SK-N-SH (cell line): ENCODE results near the gene MAP1B. TPM values are rescaled to one million over a fixed set of nuclear protein-coding genes. Genes with fewer than 3 reads are reported as not detected.
A peak's percentile ranks its signal among the peaks of the same experiment; 100 is the strongest.

Source experiments
- CTCF ChIA-PET: fragments of 300-600, 350-600 bp; formaldehyde crosslinking; extraction: SDS; loops from one replicate; lab custom pipeline; 2021; lab: Yijun Ruan, JAX
- POLR2A ChIA-PET: fragments of 350-600 bp; sonication (Branson Sonifier 250); formaldehyde crosslinking; extraction: SDS; loops from one replicate; lab custom pipeline; 2020; ENCODE audit warnings: antibody characterized with exemption, inconsistent platforms; lab: Yijun Ruan, JAX
- DNase-seq: peaks from one replicate; pipeline ENCODE4 v3.0.0; 2012
- H2AFZ ChIP-seq: fragments of 200-600 bp; sonication (generic); 2 replicates; pipeline ENCODE4 v1.8.1; 2016; ENCODE audit warnings: antibody characterized with exemption, mild to moderate bottlenecking, low read depth
- H3F3A ChIP-seq: fragments of 200-600 bp; sonication (generic); replicated peaks from 2 replicates; pipeline ENCODE3; 2016; ENCODE audit warnings: antibody characterized with exemption, mild to moderate bottlenecking; ENCODE audit not compliant: insufficient read depth
- H3K27ac ChIP-seq, 2 experiments: fragments of 200-500 bp in 1 of 2; fragments of 200-600 bp in 1 of 2; sonication (Bioruptor generic) in 1 of 2; sonication (generic), shearing (Covaris generic) in 1 of 2; 2 replicates each; pipeline versions ENCODE4 v1.5.1 to v1.6.1; 2014 to 2016; ENCODE audit warnings: low read depth in 2 of 2, inconsistent platforms in 1 of 2, low read length in 1 of 2, mild to moderate bottlenecking in 1 of 2, mixed read lengths in 1 of 2
- H3K27me3 ChIP-seq: fragments of 200-600 bp; sonication (generic), shearing (Covaris generic); 2 replicates; pipeline ENCODE4 v1.6.1; 2016; ENCODE audit warnings: mixed run types; ENCODE audit not compliant: insufficient read depth
- H3K36me3 ChIP-seq, 2 experiments: fragments of 200-500 bp in 1 of 2; fragments of 200-600 bp in 1 of 2; sonication (Bioruptor generic) in 1 of 2; sonication (generic) in 1 of 2; replicated peaks in 1 of 2; 2 replicates each; pipeline versions ENCODE3 to v1.5.1; 2014 to 2016; ENCODE audit warnings: low read length in 1 of 2, mild to moderate bottlenecking in 1 of 2; ENCODE audit not compliant: insufficient read depth in 2 of 2, control insufficient read depth in 1 of 2
- H3K4me1 ChIP-seq, 2 experiments: fragments of 200-500 bp in 1 of 2; fragments of 200-600 bp in 1 of 2; sonication (Bioruptor generic) in 1 of 2; sonication (generic), shearing (Covaris generic) in 1 of 2; 2 replicates each; pipeline versions ENCODE4 v1.5.1 to v1.6.1; 2014 to 2016; ENCODE audit warnings: low read depth in 1 of 2, low read length in 1 of 2, mixed run types in 1 of 2; ENCODE audit not compliant: insufficient read depth in 2 of 2, control insufficient read depth in 1 of 2
- H3K4me2 ChIP-seq: fragments of 200-600 bp; sonication (generic), shearing (Covaris generic); 2 replicates; pipeline ENCODE4 v1.6.1; 2017; ENCODE audit warnings: mixed run types
- H3K4me3 ChIP-seq, 2 experiments: fragments of 200-500 bp in 1 of 2; fragments of 200-600 bp in 1 of 2; sonication (Bioruptor generic) in 1 of 2; sonication (generic), shearing (Covaris generic) in 1 of 2; 2 replicates each; pipeline versions ENCODE4 v1.5.1 to v1.8.1; 2014 to 2016; ENCODE audit warnings: low read depth in 2 of 2, inconsistent platforms in 1 of 2, low read length in 1 of 2, mild to moderate bottlenecking in 1 of 2, mixed read lengths in 1 of 2, moderate library complexity in 1 of 2
- H3K79me2 ChIP-seq: fragments of 200-600 bp; sonication (generic); 2 replicates; pipeline ENCODE4 v1.8.1; 2017; ENCODE audit warnings: mild to moderate bottlenecking; ENCODE audit not compliant: insufficient read depth
- H3K9ac ChIP-seq: fragments of 200-600 bp; sonication (generic); 2 replicates; pipeline ENCODE4 v1.6.1; 2017; ENCODE audit warnings: mixed run types
- H3K9me2 ChIP-seq: fragments of 200-600 bp; sonication (generic); 2 replicates; pipeline ENCODE4 v1.6.1; 2017; ENCODE audit warnings: mixed run types
- H3K9me3 ChIP-seq: fragments of 200-600 bp; sonication (generic); 2 replicates; pipeline ENCODE4 v1.6.1; 2017; ENCODE audit warnings: mixed run types, mild to moderate bottlenecking, moderate library complexity
- H4K20me1 ChIP-seq: fragments of 200-600 bp; sonication (generic); 2 replicates; pipeline ENCODE4 v1.6.1; 2017; ENCODE audit warnings: mild to moderate bottlenecking, mixed run types; ENCODE audit not compliant: insufficient read depth
- FOXJ3 ChIP-seq: sonication (generic); formaldehyde crosslinking; IDR thresholded peaks from 2 replicates; pipeline ENCODE4 v1.5.1; 2020; ENCODE audit warnings: mild to moderate bottlenecking, missing genetic modification reagents
- FOXM1 ChIP-seq: IDR thresholded peaks from 2 replicates; pipeline ENCODE4 v1.4.0; 2012; ENCODE audit warnings: low read depth, mild to moderate bottlenecking
- MXI1 ChIP-seq: IDR thresholded peaks from 2 replicates; pipeline ENCODE4 v1.6.1; 2012; ENCODE audit warnings: mild to moderate bottlenecking, low read depth, low read length, improper control_type of control experiment
- NFIC ChIP-seq: IDR thresholded peaks from 2 replicates; pipeline ENCODE4 v1.4.0; 2012; ENCODE audit warnings: borderline replicate concordance
- RCOR1 ChIP-seq: fragments of 150-350 bp; IDR thresholded peaks from 2 replicates; pipeline ENCODE4 v1.6.1; 2017; ENCODE audit warnings: antibody characterized with exemption, low read length
- SIN3A ChIP-seq: IDR thresholded peaks from 2 replicates; pipeline ENCODE4 v1.6.1; 2012; ENCODE audit warnings: low read depth, mild to moderate bottlenecking, low read length, moderate library complexity, borderline replicate concordance
- SMC3 ChIP-seq: IDR thresholded peaks from 2 replicates; pipeline ENCODE4 v1.6.1; 2012; ENCODE audit warnings: low read depth, low read length, improper control_type of control experiment
- TEAD4 ChIP-seq: IDR thresholded peaks from 2 replicates; pipeline ENCODE4 v1.4.0; 2012; ENCODE audit warnings: mild to moderate bottlenecking, borderline replicate concordance; ENCODE audit not compliant: insufficient read depth
- YY1 ChIP-seq: IDR thresholded peaks from 2 replicates; pipeline ENCODE4 v1.4.0; 2012; ENCODE audit warnings: low read depth, mild to moderate bottlenecking
- WGBS: methylation state at CpG from one replicate; pipeline ENCODE4 v1.1.6; 2017; ENCODE audit warnings: low lambda C conversion rate; 5-methylcytosine and 5-hydroxymethylcytosine counted together
- polyA plus RNA-seq, 3 experiments: library from polyadenylated mRNA; depleted of rRNA; stranded (reverse); fragments of >200 nt; gene quantifications; 2 replicates each; pipeline ENCODE4 v1.2.3, GENCODE V29; 2012
- TF ChIP-seq, protein P1 (sequence below): IDR thresholded peaks from 2 replicates; pipeline ENCODE4; 2012
- TF ChIP-seq, protein P2 (sequence below): IDR thresholded peaks from 2 replicates; pipeline ENCODE4 v1.4.0; 2012; ENCODE audit warnings: low read depth
- TF ChIP-seq, protein P3 (sequence below): IDR thresholded peaks from 2 replicates; pipeline ENCODE4 v1.6.1; 2012; ENCODE audit warnings: mild to moderate bottlenecking, low read depth, low read length, moderate library complexity
- TF ChIP-seq, protein P4 (sequence below): fragments of 200-600 bp; sonication (generic); IDR thresholded peaks from 2 replicates; pipeline ENCODE4 v1.6.1; 2017; ENCODE audit warnings: antibody characterized with exemption, mild to moderate bottlenecking, moderate library complexity

MAP1B gene
- polyA plus RNA-seq, 1 of the 3 experiments (the other 2 are of a cell fraction) = 47.5 TPM

DNA sequence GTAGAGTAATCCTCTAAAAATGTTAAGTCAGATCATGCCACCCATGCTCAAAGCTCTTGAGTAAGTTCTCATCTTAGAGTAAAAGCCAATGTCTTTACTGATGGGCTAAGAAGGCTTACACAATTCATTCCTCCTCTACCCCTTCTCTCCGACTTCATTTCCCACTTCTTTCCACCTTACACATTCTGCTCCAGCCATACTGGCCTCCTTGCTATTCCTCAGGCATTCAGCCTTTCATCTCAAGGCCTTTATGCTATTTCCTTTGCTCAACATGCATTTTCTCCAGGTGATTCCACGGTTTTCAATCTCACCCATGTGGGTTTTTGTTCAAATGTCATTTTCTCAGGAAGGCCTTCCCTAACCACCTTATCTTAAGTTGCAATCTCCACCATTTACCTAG, 104.9 kb downstream of the MAP1B start:
- no peak overlapping the region for H3K4me3 ChIP-seq
- TF ChIP-seq TEAD4 = no peak
- TF ChIP-seq SMC3 = no peak
- no peak for TF ChIP-seq SIN3A
- no peak for TF ChIP-seq MXI1
- TF ChIP-seq, protein P1, sequence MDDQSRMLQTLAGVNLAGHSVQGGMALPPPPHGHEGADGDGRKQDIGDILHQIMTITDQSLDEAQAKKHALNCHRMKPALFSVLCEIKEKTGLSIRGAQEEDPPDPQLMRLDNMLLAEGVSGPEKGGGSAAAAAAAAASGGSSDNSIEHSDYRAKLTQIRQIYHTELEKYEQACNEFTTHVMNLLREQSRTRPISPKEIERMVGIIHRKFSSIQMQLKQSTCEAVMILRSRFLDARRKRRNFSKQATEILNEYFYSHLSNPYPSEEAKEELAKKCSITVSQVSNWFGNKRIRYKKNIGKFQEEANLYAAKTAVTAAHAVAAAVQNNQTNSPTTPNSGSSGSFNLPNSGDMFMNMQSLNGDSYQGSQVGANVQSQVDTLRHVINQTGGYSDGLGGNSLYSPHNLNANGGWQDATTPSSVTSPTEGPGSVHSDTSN = no peak
- no peak for TF ChIP-seq NFIC
- TF ChIP-seq RCOR1 = no peak
- no peak for TF ChIP-seq FOXM1
- TF ChIP-seq, protein P2, sequence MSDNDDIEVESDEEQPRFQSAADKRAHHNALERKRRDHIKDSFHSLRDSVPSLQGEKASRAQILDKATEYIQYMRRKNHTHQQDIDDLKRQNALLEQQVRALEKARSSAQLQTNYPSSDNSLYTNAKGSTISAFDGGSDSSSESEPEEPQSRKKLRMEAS = no peak
- no peak for TF ChIP-seq FOXJ3 (CRISPR knock-in tag)
- no peaks in the 10 kb centered on the region for H3K9me3 ChIP-seq
- no peak overlapping the region for H2AFZ ChIP-seq
- H3K9ac ChIP-seq = no peak overlapping the region
- ChIA-PET POLR2A (no interaction called here), CTCF (no interaction called here)
- H3F3A ChIP-seq = peaks cover 68% of the 10 kb centered on the region
- H3K79me2 ChIP-seq = peaks cover 11% of the 10 kb centered on the region; the same call in 1 of the 2 replicates
- 96% methylated on average over 2 of the region's 2 CpGs for WGBS
- no peak for DNase-seq
- H3K36me3 ChIP-seq = peaks cover 25 to 26% of the 10 kb centered on the region in 2 experiments
- H4K20me1 ChIP-seq = no peaks in the 10 kb centered on the region
- H3K4me2 ChIP-seq = no peak overlapping the region
- peaks cover 20 to 46% of the 10 kb centered on the region in 2 experiments for H3K4me1 ChIP-seq
- H3K27ac ChIP-seq = peak overlapping the region in 1 of 2 experiments; percentile 94; a peak in 1 of 4 replicates
- H3K9me2 ChIP-seq = no peaks in the 10 kb centered on the region
- no peaks in the 10 kb centered on the region for H3K27me3 ChIP-seq

DNA sequence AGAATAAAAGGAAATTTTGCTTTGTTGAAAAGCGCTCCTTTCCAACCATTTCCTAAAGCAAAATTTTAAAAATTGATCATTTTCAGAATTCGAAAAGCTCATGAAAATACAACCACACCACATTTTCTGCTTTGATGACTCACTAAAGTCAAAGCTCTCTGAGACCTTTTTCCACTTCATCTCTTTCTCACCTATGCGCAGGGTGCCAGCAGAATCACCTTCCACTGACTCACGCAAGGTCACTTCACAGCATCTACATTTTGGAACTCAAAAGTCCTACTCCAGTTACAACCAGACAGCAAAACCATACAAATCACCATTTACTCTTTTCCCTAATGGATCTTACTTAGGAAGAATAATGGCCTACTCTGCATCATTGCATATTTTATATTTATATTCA, 106.2 kb downstream of the MAP1B start:
- no peaks in the 10 kb centered on the region for H3K9me2 ChIP-seq
- WGBS = over 99% methylated on average over 4 of the region's 4 CpGs
- H3K4me3 ChIP-seq = no peak overlapping the region
- no peaks in the 10 kb centered on the region for H3K9me3 ChIP-seq
- H3K9ac ChIP-seq = no peak overlapping the region
- ChIA-PET POLR2A (no interaction called here), CTCF (interaction anchor here (1.0 to 1.4 kb wide), 3 partner anchors 10 to 56 kb away, joined by 3 read pairs; no protein-coding TSS in a partner anchor)
- no peak overlapping the region; a peak in 1 of 4 replicates for H3K27ac ChIP-seq
- peaks cover 6% of the 10 kb centered on the region; the same call in 1 of the 2 replicates for H3K79me2 ChIP-seq
- no peaks in the 10 kb centered on the region for H3K27me3 ChIP-seq
- peaks cover 55% of the 10 kb centered on the region for H3F3A ChIP-seq
- H2AFZ ChIP-seq = no peak overlapping the region
- peaks cover 12 to 26% of the 10 kb centered on the region in 2 experiments for H3K36me3 ChIP-seq
- no peak for DNase-seq
- peaks cover 20 to 34% of the 10 kb centered on the region in 2 experiments for H3K4me1 ChIP-seq
- TF ChIP-seq TEAD4 (no peak), YY1 (no peak), FOXJ3 (CRISPR knock-in tag) (no peak)
- TF ChIP-seq, protein P3, sequence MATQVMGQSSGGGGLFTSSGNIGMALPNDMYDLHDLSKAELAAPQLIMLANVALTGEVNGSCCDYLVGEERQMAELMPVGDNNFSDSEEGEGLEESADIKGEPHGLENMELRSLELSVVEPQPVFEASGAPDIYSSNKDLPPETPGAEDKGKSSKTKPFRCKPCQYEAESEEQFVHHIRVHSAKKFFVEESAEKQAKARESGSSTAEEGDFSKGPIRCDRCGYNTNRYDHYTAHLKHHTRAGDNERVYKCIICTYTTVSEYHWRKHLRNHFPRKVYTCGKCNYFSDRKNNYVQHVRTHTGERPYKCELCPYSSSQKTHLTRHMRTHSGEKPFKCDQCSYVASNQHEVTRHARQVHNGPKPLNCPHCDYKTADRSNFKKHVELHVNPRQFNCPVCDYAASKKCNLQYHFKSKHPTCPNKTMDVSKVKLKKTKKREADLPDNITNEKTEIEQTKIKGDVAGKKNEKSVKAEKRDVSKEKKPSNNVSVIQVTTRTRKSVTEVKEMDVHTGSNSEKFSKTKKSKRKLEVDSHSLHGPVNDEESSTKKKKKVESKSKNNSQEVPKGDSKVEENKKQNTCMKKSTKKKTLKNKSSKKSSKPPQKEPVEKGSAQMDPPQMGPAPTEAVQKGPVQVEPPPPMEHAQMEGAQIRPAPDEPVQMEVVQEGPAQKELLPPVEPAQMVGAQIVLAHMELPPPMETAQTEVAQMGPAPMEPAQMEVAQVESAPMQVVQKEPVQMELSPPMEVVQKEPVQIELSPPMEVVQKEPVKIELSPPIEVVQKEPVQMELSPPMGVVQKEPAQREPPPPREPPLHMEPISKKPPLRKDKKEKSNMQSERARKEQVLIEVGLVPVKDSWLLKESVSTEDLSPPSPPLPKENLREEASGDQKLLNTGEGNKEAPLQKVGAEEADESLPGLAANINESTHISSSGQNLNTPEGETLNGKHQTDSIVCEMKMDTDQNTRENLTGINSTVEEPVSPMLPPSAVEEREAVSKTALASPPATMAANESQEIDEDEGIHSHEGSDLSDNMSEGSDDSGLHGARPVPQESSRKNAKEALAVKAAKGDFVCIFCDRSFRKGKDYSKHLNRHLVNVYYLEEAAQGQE = no peak
- TF ChIP-seq, protein P1 = no peak
- TF ChIP-seq, protein P4, sequence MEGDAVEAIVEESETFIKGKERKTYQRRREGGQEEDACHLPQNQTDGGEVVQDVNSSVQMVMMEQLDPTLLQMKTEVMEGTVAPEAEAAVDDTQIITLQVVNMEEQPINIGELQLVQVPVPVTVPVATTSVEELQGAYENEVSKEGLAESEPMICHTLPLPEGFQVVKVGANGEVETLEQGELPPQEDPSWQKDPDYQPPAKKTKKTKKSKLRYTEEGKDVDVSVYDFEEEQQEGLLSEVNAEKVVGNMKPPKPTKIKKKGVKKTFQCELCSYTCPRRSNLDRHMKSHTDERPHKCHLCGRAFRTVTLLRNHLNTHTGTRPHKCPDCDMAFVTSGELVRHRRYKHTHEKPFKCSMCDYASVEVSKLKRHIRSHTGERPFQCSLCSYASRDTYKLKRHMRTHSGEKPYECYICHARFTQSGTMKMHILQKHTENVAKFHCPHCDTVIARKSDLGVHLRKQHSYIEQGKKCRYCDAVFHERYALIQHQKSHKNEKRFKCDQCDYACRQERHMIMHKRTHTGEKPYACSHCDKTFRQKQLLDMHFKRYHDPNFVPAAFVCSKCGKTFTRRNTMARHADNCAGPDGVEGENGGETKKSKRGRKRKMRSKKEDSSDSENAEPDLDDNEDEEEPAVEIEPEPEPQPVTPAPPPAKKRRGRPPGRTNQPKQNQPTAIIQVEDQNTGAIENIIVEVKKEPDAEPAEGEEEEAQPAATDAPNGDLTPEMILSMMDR = no peak
- no peaks in the 10 kb centered on the region for H4K20me1 ChIP-seq
- H3K4me2 ChIP-seq = no peak overlapping the region
